LNCAP (cell line): ENCODE data around the gene CES3.

Experiments
- CTCF ChIP-seq: fragments of 450-650 bp; IDR thresholded peaks from 2 replicates; pipeline ENCODE4 v1.5.1; 2017; ENCODE audit warnings: mild to moderate bottlenecking

CES3 gene

GRCh38 chr16:66923866-66924265 lies 37.2 kb upstream of the CES3 start:
- no peak for TF ChIP-seq CTCF

GRCh38 chr16:66924527-66925321 lies 36.3 kb upstream of the CES3 start:
- peak; percentile 31; the same call in 1 of the 2 replicates for TF ChIP-seq CTCF

GRCh38 chr16:66925322-66925840 lies 35.7 kb upstream of the CES3 start, which contains the start of gene RRAD:
Gene RRAD (minus strand): TSS chr16:66925535. CDS start chr16:66925179, 356 bp downstream.
- TF ChIP-seq CTCF, result no peak

GRCh38 chr16:66926171-66926947 lies 34.7 kb upstream of the CES3 start:
- no peak for TF ChIP-seq CTCF

GRCh38 chr16:66926961-66927436 lies 34.1 kb upstream of the CES3 start:
- TF ChIP-seq CTCF, result no peak

GRCh38 chr16:66927918-66928649 lies 33.0 kb upstream of the CES3 start:
- TF ChIP-seq CTCF, result no peak

GRCh38 chr16:66928702-66929388 lies 32.2 kb upstream of the CES3 start:
- peak; percentile 26; the same call in 1 of the 2 replicates for TF ChIP-seq CTCF
